DLD1 (cell line): ENCODE data around the gene GJC2.
"Not testable (repeated sequence)": the region's sequence is repeated elsewhere in the genome, so short reads cannot be mapped to it uniquely, and the experiment has no call there.

Experiments
- in situ Hi-C: cut with HindIII; loops from 2 replicates; pipeline ENCODE4 v1.10.0; 2017; ENCODE audit warnings: low sequenced_read_pairs

Gene GJC2

DNA sequence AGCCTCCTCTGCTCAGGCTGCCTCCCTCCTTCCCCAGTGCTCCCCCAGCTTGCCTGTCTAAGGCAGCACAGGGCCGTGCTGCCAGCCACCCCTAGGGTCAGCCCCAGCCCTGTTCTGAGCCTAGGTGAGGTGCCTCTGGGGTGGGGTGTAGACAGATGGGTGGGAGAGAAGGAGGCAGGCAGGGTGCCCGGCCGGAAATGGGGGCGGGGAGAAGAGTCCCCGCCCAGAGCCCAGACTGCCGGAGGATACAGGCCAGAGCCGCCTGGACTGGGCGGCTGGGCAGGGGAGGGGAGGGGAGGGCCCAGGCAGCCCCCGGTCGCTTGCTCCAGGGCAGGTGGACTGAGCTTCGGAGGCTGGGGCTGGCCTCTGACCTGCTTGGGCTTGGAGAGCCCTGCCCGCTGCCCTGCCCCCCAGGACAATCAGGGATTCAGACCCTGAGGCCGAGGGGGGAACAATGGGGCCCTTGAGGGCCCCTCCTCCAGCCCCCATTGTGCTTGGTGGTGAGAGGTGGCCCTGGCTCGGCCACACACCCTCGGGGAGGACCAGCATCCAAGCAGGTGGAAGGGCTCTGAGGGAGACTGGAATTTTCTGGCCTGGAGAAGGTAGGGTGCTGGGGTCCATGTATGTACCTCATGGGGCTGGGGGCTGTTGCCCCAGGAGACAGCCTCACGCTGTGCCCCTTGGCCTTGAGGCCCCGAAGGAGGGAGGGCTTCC is at the start of gene GJC2:
Gene GJC2, plus strand, starts transcription at position 525 of the 714 bp plus-strand sequence. CDS start 7,829 bp downstream, outside the sequence.
- in situ Hi-C loops = no loop called here

DNA sequence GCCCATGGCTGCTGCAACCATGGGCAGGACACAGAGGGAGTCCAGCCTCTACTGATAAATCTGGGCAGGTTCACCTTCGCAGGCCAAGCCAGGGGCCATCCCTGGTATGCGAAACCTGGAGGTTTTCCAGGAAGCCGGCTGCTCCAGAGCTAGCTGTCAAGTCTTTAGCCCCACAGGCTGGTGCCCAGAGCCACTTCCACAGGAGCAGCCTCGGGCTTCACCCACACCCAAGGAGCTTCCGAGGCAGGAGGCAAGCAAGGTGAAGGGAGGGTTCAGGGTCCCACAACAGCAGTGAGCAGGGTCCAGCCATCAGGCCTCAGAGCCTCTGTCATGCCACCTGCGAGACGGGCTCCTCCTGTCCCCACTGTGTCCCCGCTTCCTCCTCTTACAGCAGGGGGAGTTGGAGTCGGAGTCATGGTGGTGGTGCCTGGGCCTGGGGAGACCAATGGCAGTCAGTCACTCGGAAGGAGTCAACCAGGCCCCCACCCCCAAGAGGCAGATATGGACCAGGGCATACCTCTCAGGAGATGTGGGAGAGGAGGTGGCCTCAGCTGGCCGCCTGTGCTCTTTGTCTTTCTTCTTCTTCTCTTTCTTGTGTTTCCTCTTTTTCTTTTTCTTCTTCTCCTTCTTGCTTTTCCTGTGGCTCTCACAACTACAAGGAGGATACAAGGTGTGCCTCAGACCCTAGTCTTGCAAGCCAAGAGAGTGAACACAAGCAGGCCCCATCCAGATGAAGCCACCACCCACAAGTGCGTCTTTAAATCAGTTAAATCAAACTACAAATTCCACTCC is 48.7 kb upstream of the GJC2 start:
- in situ Hi-C loops = no loop called here

DNA sequence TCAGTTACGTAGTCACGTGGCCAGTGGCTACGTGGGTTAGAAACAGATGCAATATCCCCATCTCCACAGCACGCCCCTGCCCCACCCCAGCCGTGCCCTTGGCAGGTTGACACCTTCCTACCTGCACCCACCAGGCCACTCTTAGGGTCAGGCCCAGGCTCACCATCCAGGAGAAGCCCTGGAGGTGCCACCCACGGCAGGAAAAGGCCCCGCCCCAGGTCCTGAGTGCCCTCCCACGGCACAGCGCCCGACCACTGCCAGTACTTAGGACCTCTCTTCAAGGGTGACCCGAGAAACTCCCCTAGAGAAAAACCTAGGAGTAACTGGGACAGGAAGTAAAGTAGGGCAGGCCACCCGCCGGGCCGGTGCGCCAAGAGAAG is 48.1 kb upstream of the GJC2 start:
- in situ Hi-C loops = no loop called here

DNA sequence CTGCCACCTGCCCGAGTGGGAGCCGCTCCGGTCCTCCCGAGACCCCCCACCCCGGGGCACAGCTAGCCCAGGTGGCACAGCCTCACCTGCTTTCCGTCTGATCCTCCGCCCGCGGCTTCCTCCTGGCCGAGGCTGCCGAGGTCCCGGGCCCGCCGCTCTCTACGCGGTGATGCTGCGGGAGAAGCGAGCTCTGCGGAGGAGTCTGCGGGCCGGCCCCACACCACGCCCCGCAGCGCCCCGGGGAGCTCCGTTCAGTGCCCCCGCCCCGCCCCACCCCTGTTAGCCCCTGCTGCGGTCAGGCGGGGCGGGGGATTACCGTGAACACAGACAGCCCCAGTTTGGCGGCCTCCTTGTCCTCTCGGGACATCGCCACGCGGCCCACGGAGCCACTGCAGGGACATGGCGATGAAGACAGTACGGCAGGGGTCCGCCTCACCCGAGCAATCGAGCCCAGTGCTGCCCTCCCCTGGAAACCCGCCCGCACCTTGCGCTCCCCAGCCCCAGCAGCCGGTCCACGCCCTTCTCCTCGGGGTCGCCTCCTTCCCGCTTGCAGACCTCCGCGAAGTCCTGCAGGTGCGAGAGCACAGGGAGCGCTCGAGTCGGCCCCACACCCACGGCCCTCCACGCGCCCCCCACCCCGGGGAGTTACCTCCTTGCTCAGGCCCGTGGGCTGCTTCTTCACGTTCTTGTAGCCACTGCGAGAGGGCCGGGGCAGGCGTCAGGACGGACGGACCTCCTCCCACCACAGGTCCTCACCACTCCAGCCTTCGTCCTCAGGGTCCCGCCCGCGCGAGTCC is 47.5 kb upstream of the GJC2 start:
- in situ Hi-C loops = no loop called here

DNA sequence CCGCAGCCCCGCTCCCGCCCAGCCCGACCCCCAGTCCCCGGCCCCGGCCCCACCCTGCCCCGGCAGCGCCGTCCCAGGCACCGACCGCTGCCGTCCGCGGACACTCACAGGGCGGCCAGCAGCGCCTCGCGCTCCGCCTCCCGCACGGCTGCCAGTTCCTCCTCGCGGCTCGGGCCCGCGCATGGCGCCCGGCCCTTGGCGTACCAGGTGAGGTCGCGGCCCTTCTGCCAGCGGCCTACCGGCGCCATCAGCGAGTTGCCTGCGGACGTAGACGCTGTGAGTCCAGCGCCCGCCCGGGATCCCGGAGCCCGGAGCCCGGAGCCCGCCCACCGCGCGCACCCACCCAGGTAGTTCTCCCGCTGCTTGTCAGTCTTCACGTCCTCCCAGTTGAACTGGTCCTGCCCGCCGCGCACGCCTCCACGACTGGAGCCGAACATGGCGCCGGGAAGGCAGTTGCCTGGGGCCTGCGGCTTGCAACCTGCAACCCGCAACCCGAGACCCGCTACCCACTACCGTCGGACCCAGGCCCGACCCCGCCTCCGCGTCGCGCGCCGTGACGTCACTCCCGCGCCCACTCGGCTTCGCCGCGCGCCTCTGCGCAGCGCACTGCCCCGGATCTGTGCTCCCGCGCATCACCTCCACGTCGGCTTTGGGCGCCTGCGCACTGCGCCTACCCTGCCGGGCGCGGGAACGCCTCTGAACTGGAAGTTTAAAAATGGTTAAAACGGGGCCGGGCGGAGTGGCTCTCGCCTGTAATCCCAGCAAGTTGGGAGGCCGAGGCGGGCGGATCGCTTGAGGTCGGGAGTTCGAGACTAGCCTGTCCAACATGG is 46.7 kb upstream of the GJC2 start, which contains the start of gene C1orf35:
Gene C1orf35, minus strand, starts transcription at position 535 of the 830 bp plus-strand sequence. Its CDS starts 98 bp downstream, at position 437.
- in situ Hi-C loops = no loop called here

DNA sequence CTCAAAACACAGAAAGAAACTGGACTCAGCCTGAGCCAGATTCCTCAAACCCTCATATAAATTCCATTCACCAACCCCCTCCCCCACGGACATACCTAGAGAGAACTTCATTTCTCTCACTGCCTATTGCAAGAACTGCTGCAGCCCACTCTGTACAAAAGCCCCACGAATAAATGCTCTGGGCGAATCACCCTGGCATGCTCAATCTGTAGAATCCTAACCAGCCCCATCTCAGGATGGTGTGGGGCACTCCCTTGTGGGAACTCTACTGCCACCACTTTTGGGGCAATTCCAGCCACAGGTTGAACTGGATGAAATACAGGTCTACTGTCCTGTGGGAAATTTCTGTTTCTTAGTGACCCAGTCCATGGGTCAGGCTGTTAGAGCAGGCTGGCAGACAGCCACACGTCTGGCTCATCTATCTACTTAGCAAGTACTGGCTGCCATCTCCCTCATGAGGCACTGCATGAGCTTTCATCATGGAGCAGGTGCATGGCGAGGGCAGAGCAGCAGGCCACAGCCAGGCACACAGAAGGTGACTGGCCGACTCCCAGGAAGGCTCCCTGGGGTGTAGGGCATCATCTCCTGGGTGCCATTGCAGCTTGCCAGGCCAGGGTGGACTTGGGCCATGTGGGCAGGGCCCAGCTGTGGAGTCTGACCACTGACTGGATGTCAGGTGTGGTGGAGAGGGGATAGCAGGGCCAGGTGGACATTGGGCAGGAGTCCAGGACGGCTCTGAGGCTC is 45.0 kb upstream of the GJC2 start:
- in situ Hi-C loops = no loop called here

DNA sequence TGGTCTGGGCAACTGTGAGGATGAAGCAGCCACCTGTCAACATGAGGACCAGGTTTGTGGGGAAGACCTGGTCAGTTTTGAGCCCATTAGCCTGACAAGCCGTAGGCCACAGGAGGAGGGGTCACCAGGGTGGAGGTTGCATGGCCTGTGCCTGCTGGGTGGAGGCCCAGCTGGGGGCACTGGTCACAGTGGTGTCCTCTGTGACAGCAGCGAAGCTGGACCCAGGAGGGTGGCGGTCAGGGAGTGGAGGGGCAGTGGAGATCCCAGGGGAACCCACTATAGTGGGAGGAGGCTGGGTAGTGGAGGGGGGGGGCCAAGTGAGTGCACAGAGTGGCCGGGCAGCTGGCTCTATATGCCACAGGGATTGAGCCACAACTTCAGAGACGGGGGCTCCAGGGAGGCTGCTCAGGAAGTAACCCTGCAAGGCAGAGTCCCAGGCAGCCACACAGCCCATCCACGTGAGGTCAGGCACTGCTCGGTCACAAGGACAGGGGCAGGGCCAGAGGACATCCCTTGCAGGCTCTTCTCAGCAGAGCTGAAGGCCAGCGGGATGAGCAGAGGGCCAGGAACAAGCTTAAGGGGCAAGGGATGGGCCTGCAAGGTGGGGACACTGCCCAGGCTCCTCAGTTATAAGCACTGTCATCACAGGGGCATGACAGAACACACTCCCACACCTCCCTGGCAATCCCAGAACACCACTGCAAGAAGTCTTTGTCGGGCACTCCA is 44.3 kb upstream of the GJC2 start:
- in situ Hi-C loops = no loop called here

DNA sequence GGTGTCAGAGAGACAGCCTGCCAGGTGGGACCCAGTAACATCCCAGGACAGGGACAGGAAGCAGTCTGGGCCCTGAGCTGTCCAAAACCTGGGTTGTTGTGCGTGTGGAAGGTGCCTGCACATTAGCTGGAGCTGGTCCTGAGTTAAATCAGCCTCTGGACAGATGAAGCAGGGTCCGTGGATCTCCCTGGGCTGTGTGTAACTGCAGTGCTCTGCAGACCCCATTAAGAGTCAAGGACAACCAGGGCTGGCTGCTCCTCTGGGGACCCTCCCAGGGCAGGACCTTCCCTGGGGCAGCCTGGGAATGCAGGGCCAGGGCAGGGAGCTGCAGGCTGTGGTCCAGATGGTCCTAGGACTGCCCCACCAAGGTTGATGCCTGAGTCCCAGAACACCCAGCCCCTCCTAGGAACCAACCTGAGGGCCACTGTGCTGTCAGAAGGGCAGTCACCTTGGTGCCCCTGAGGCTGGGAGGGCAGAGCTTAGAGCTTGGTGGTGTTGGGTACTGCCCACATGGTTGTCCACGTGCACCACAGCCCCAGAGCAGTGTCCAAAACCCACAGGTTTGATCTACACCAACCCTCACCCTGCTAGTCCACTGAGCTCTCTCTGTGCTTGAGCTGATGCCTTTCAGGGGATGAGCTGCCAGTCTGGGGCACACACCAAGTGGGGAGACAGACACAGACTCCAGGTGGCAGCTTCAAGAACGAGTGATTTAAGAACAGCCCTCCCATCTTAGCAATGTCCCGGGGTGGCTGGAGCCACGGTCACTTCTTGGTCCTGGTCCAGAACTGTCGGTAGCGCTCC is 43.5 kb upstream of the GJC2 start:
- in situ Hi-C loops = no loop called here

DNA sequence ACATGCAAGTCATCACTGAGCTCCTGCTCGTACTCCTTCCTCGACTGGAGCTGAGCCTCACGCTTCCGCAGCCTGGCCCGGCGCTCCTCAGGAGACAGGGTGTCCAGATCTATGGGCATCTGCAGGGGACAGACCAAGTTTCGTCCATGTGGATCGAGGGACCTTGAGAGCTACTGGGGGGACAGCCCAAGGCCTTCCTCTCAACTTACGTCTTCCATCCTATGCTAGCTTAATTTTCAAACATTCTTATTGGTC is 43.0 kb upstream of the GJC2 start:
- in situ Hi-C loops = no loop called here

DNA sequence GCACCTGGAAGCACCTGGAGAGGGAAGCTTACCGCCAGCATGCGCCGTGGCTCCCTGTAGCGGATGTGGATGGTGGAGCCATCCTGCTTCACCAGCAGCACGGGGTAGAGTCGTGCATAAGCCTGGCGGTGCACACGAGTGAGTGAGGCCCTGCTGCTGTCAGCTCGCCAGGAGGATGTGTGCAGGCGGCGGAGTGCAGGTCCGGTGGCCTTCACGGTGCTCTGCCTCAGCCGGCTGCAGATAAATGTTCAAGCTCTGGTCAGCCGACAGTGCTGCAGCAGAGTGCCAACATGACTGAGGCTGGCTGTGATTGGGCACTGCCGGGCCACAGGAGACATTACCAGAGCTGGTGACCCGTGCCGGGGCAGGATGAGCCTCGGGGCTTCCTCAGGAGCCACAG is 42.1 kb upstream of the GJC2 start:
- in situ Hi-C loops = no loop called here

DNA sequence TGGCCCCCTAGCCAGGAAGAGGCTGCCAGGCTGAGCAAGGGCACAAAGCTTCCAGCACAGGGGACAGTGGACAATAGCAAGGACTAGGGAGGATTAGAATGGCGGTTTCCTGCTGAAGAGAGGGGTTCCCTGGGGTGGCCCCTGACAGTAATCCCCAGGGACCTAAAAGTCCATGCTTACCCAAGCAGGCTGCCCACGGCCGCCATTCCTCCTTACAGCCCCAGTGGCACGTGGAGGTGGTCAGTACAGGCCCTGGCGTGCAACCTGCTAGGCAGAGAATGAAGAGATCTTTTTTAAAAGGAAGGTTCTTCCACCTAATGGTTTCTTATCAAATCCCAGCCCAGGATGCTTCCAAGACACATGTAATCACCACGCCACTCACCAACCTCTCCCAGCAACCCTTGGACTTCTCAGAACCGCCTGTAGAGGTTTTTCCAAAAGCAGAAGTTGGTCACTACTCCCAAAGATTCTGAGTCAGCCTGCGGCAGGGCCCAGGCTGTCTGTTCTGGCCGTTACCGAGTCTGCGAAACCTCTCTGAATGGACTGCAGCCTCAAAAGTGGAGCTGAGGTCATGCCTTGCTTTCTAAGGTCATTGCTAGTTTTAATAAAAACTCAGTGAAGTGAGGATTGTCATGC is 41.6 kb upstream of the GJC2 start:
- in situ Hi-C loops = no loop called here

DNA sequence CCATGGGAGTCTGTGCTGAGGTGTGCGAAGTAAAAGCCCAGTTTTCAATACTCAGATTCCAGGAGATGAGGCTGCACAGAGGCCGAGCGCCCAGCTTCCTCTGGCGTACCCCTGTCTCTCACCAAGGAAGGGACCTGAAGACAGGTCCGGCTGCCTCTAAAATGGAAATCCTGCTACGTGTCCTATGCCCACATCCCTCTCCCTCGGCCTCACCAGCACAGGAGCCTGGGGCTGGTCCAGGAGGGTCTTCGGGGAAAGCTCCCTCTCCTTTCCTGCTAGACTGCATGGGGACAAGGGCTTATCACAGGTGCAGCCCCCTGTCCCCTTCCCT is 41.0 kb upstream of the GJC2 start:
- in situ Hi-C loops = no loop called here

DNA sequence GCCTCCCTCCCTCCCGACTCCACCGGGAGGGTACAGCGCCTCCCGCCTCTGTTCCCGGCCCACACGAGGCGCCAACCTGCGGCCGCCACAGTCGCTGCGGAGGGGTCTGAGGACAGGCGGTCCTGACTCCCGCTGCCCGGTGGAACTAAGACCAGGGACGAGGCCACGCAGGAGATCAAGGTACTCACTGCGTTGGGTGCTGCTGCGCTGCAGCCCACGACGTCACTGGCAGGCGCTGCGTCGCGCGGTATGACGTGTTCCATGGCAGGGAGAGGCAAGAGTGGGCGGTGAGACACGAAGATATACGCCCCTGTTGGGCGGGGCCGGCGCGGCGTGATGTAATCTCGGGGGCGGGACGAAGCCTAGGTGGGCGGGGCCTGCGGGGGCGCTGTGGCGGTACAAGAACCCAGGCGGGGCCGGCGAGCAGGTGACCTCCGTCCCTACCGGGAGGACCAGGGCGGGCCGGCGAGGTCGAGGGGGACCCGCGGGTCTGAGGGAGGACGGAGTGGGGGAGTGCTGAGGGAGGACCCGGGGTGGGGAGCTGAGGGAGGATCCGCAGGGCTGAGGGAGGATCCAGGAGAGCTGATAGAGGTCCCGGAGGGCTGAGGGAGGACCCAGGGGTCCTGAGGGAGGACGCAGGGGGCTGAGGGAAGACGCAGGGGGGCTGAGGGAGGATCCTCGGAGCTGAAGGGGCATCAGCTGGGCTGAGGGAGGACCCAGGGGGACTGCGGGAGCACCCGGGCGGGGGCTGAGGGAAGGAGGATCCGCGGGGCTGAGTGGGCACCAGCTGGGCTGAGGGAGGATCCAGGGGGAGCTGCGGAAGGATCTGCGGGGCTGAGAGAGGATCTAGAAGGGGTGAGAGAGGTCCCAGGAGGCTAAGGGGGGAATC is 40.4 kb upstream of the GJC2 start, which contains the start of gene MRPL55:
Gene MRPL55, minus strand, starts transcription at position 227 of the 889 bp plus-strand sequence. CDS start 1,039 bp downstream, outside the sequence.
- in situ Hi-C loops = no loop called here

DNA sequence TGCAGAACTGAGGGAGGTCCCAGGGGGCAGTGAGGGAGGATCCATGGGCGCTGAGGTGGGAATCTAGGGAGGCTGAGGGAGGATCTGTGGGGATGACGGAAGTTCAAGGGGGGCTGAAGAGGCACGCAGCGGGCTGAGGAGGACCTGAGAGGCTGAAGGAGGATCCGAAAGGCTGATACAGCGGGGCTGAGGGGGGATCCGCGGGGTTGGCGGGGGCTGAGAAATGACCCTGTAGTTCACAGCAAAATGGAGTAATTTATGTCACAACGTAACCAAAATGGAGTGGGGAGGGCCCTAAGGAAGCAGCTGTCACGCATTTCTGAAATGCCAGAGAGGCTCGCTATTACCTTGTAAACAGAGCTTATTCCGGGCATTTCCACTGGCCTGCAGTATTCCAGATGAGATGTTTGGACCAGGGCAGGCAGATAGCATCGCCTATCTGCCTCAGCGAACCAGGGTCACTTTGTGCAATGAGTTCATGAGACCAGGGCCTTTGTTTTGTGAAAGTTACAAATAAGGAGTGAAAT is 39.7 kb upstream of the GJC2 start:
- in situ Hi-C loops = no loop called here

DNA sequence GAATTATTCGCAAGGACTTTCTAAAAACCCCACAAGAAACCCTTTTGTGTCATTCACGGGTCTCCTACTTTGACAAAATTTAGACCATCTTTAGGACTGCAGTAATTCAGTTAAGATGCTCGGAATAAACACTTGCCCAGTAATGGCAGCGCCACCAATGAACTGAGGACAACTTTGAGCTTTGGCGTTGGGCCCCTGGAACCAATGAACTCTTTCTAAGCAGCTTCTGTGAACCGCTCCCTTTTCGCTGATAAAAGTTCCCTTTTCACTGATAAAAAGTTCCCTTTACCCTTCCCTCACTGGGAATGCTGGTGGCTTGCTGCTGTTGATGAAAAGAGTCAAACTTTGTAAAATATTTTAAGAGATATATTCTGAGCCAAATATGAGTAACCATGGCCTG is 39.2 kb upstream of the GJC2 start:
- in situ Hi-C loops = no loop called here

DNA sequence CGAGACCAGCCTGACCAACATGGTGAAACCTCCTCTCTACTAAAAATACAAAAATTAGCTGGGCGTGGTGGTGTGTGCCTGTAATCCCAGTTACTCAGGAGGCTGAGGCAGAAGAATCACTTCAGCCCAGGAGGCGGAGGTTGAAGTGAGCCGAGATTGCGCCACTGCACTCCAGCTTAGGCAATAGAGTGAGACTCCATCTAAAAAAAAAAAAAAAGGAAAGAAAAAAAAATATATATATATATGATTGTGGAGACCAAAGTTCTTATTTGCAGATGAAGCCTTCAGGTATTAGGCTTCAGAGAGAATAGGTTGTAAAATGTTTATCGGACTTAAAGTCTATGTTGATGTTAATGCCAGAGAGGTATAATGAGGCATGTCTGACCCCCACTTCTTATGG is 38.4 kb upstream of the GJC2 start:
- in situ Hi-C loops = not testable (repeated sequence)

DNA sequence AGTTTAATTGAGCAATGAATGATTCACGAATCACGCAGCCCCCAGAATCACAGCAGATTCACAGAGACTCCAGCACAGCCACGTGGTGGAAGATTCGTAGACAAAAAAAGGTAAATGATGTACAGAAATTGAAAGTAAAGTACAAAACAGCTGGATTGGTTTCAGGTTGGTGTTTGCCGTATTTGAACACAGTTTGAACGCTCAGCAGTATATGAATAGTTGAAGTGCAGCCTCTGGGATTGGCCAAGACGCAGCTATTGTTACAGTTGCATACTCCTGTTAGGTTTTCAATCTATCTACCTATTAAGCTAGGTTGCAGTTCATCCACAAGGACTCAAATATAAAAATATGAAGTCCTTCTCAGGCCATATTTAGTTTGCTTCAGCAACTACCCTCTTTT is 37.6 kb upstream of the GJC2 start:
- in situ Hi-C loops = no loop called here
